Measurements from ENCODE around the gene C12orf75. TPM values are rescaled to one million over a fixed set of nuclear protein-coding genes. Genes with fewer than 3 reads are reported as not detected.

The C12orf75 gene
- total RNA-seq, 1 donor from 2014 or later: 169 TPM

GRCh38 chr12:105355752-105356151, 25.3 kb downstream of the C12orf75 start:
- no peak for DNase-seq (ENCODE audit: extremely low spot score, unreplicated experiment)
- H3K36me3 Mint-ChIP-seq (ENCODE audit: unreplicated experiment): peaks cover 14% of the 10 kb centered on the region
- H3K27ac Mint-ChIP-seq (ENCODE audit: unreplicated experiment): peak overlapping the region; percentile 1
- H3K4me1 Mint-ChIP-seq (ENCODE audit: unreplicated experiment): peaks cover 55% of the 10 kb centered on the region
- H3K4me3 Mint-ChIP-seq (ENCODE audit: unreplicated experiment): no peak overlapping the region
- H3K9me3 Mint-ChIP-seq (ENCODE audit: unreplicated experiment): peaks cover 6% of the 10 kb centered on the region
- no peaks in the 10 kb centered on the region for H3K27me3 Mint-ChIP-seq (ENCODE audit: unreplicated experiment)
- TF ChIP-seq CTCF (IDR thresholded peaks at IDR 0.05): no peak

DNA sequence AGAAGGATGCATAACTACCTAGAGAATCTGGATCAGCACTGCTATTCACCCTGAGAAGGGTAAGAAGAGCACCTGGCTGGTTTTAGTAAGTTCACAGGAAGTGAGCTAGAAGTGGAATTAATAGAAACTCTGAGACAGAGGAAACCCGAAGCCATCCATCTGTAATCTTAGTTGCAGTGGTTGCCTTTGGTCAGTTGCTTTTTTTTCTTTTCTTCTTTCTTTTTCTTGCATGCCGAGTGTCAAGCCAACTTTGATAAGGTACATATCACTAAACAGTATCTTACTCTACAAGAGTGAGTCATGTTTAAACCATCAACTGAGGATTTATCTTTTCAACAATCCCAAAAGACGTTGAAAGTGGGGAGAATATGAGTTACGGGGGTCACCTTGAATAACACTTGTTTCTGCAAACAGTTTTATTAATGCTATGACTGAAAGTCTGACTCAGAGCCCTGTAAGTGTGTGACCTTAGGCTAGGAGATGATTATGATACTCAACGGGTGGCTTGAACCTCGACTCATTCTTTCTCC, 26.7 kb downstream of the C12orf75 start:
- Mint-ChIP-seq H3K27me3 (ENCODE audit: unreplicated experiment) (no peaks in the 10 kb centered on the region), H3K4me1 (ENCODE audit: unreplicated experiment) (peaks cover 42% of the 10 kb centered on the region), H3K4me3 (ENCODE audit: unreplicated experiment) (no peak overlapping the region), H3K9me3 (ENCODE audit: unreplicated experiment) (peaks cover 3% of the 10 kb centered on the region), H3K36me3 (ENCODE audit: unreplicated experiment) (peaks cover 9% of the 10 kb centered on the region), H3K27ac (ENCODE audit: unreplicated experiment) (peak overlapping the region; percentile 29)
- DNase-seq (ENCODE audit: extremely low spot score, unreplicated experiment): no peak
- TF ChIP-seq CTCF (IDR thresholded peaks at IDR 0.05): no peak

DNA sequence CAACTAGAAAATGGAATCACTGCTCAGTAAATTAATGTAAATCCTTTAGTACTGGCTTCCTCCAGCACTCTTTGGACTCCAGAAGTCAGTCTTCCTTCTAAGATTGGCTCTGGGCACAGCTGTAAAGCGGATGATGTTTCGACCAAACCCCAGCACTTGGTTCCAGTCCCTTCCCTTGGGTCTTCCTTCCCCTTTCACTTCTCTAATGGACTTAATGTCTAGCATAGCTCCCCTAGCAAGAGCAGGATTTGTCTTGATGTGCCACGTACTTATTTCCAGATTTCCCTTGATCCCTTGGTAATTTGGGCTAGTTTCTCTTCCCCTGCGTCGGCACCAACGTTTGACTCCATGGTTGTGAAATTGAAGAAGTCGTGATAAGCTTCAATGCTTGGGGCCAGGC, 28.3 kb downstream of the C12orf75 start:
- TF ChIP-seq CTCF (IDR thresholded peaks at IDR 0.05): no peak
- Mint-ChIP-seq H3K4me1 (ENCODE audit: unreplicated experiment) (peaks cover 29% of the 10 kb centered on the region), H3K4me3 (ENCODE audit: unreplicated experiment) (no peak overlapping the region), H3K27ac (ENCODE audit: unreplicated experiment) (no peak overlapping the region), H3K36me3 (ENCODE audit: unreplicated experiment) (peaks cover 13% of the 10 kb centered on the region), H3K9me3 (ENCODE audit: unreplicated experiment) (no peaks in the 10 kb centered on the region), H3K27me3 (ENCODE audit: unreplicated experiment) (no peaks in the 10 kb centered on the region)
- DNase-seq (ENCODE audit: extremely low spot score, unreplicated experiment): no peak

GRCh38 chr12:105359856-105360255, 29.4 kb downstream of the C12orf75 start:
- peak overlapping the region; percentile 33 for H3K27ac Mint-ChIP-seq (ENCODE audit: unreplicated experiment)
- peaks cover 11% of the 10 kb centered on the region for H3K36me3 Mint-ChIP-seq (ENCODE audit: unreplicated experiment)
- H3K4me3 Mint-ChIP-seq (ENCODE audit: unreplicated experiment): no peak overlapping the region
- no peak for TF ChIP-seq CTCF (IDR thresholded peaks at IDR 0.05)
- H3K27me3 Mint-ChIP-seq (ENCODE audit: unreplicated experiment): no peaks in the 10 kb centered on the region
- no peak for DNase-seq (ENCODE audit: extremely low spot score, unreplicated experiment)
- no peaks in the 10 kb centered on the region for H3K9me3 Mint-ChIP-seq (ENCODE audit: unreplicated experiment)
- H3K4me1 Mint-ChIP-seq (ENCODE audit: unreplicated experiment): peaks cover 21% of the 10 kb centered on the region

GRCh38 chr12:105363890-105364289, 33.4 kb downstream of the C12orf75 start:
- Mint-ChIP-seq H3K36me3 (ENCODE audit: unreplicated experiment) (peaks cover 18% of the 10 kb centered on the region), H3K4me3 (ENCODE audit: unreplicated experiment) (no peak overlapping the region), H3K9me3 (ENCODE audit: unreplicated experiment) (no peaks in the 10 kb centered on the region), H3K4me1 (ENCODE audit: unreplicated experiment) (peaks cover 17% of the 10 kb centered on the region), H3K27ac (ENCODE audit: unreplicated experiment) (no peak overlapping the region), H3K27me3 (ENCODE audit: unreplicated experiment) (no peaks in the 10 kb centered on the region)
- TF ChIP-seq CTCF (IDR thresholded peaks at IDR 0.05): no peak
- no peak for DNase-seq (ENCODE audit: extremely low spot score, unreplicated experiment)

Data from osteocyte (in vitro differentiated cells).